GM12872 (cell line): ENCODE data around the gene UGT1A7.

Source experiments
- TF ChIP-seq, protein P1 (sequence below): IDR thresholded peaks from 3 replicates; pipeline ENCODE4 v1.5.1; 2011; ENCODE audit warnings: low read depth, mild to moderate bottlenecking, low read length, moderate library complexity; ENCODE audit not compliant: insufficient read depth

UGT1A7 gene

DNA sequence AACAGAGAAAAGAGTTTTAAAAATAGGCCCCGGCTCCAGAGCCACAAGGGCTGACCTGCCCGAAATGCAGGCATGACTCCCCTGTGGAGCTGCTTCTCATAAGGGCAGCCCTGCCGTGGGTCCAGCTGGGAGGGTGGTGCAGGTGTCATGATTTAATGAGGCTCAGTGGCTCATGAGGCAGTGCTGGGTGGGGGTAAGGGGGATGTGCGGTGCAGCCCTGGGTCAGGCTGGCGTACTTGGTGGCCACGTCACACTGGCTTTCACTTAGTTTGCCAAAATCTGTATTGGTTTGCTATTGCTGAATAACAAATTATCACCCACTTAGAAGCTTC lies 139.0 kb downstream of the UGT1A7 start:
- TF ChIP-seq, protein P1, sequence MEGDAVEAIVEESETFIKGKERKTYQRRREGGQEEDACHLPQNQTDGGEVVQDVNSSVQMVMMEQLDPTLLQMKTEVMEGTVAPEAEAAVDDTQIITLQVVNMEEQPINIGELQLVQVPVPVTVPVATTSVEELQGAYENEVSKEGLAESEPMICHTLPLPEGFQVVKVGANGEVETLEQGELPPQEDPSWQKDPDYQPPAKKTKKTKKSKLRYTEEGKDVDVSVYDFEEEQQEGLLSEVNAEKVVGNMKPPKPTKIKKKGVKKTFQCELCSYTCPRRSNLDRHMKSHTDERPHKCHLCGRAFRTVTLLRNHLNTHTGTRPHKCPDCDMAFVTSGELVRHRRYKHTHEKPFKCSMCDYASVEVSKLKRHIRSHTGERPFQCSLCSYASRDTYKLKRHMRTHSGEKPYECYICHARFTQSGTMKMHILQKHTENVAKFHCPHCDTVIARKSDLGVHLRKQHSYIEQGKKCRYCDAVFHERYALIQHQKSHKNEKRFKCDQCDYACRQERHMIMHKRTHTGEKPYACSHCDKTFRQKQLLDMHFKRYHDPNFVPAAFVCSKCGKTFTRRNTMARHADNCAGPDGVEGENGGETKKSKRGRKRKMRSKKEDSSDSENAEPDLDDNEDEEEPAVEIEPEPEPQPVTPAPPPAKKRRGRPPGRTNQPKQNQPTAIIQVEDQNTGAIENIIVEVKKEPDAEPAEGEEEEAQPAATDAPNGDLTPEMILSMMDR, result no peak

DNA sequence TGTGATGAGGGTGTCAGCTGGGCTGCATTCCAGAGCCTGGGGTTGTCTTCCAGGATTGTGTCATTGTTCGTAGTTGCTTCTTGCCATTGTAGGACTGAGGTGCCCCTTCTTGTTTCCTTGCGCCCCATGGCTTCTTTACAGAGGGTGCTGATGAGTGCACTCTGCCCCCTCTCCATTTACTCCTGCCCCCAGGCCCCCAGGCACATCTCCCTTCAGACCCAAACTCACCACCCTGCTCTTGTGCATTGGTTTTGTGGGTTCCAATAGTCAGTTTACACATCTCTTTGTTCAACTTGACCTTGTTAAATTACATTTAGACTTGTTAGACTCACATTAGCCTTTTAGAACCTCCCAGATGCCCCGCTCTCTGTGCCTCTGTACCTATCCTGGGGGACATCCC lies 139.5 kb downstream of the UGT1A7 start:
- TF ChIP-seq, protein P1, result no peak

DNA sequence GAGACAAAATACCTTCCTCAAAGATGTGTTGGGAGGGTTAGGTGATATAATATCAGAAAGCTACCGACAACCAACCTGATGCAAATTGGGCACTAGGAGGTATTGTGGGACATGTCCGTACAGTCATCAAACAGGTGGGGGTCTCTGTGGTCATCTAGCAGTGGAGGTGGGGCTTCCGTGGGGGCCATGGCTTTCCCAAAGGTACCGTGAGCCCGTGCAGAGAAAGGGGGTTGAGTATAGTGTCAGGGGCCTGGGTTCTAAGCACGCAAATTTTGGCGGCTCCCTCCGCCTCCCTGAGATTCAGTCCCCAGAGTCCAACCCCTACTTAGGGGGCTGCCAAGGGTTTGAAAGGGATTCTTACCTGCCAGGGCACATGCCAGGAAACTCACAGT lies 140.0 kb downstream of the UGT1A7 start:
- TF ChIP-seq, protein P1, result no peak

DNA sequence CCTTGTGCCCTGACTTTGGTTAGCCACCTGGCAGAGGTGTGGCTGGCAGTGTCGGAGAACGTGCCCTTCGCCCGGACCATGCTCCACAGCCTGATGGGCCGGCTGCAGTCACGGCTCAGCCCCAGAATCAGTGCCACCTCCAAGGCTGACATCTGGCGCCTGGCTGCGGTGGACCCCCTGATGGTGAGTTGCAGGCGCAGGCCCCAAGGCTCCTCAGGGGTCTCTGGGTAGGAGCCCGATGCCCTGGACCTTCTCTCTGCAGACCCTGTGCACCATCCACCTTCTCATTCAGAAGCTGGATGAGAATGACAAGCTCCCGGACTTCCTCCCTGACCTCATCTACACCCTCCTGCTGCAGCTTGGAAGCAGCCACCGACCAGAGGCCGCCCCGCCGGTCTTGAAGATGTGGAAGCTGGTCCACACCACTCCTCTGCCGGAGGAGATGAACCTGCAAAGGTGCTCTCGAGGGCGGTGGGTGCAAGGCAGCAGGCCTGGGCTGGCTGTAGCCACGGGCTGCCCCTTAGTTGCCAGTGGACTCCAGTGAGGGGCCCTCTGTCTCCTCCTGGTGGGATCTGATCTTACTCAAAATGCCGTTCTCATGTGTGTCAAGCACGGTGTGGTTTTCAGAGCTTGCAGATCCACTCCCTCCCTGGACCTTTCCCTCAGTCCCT lies 140.5 kb downstream of the UGT1A7 start:
- TF ChIP-seq, protein P1, result no peak
